Posterior vena cava (tissue), 2 donors: Measurements from ENCODE around the gene GLP1R. TPM values are rescaled to one million over a fixed set of nuclear protein-coding genes. Genes with fewer than 3 reads are reported as not detected.

ENCODE experiments used
- DNase-seq: peaks from one replicate; pipeline ENCODE4 v3.0.0-alpha.2; 2020; ENCODE audit warnings: low spot score
- intact Hi-C, 2 donors: fragments of 100-400 bp; cut with DNase I; formaldehyde crosslinking; loops; one replicate each; pipeline versions ENCODE4 v1.14.1 to v1.14.2; 2022 to 2023
- total RNA-seq, 2 donors: library from RNA; stranded (reverse); fragmentation: NEBNext Ultra II Directional; extraction: Animal tissue kit (Norgen Biotek cat#: 25700); gene quantifications; one replicate each; pipeline ENCODE4 v1.2.1, GENCODE V29; 2021
- donor health status: DM: yes; HTN: yes; CAD: no.
- donor health status: DM: yes; HTN: yes; CAD: no.

Gene GLP1R
- total RNA-seq, 2 donors from 2014 or later: not detected

GRCh38 chr6:39079197-39080125 lies 30.9 kb downstream of the GLP1R start:
- intact Hi-C loops: loop anchor here in 1 of 2 donors (1.0 kb wide), 1 partner anchor 38 kb away; no protein-coding TSS in a partner anchor
- DNase-seq: no peak

GRCh38 chr6:39080246-39080875 lies 31.8 kb downstream of the GLP1R start:
- no peak for DNase-seq
- intact Hi-C loops: loop anchor here in 1 of 2 donors (1.0 kb wide), 1 partner anchor 39 kb away; no protein-coding TSS in a partner anchor

GRCh38 chr6:39082310-39082709 lies 33.7 kb downstream of the GLP1R start:
- DNase-seq: no peak
- intact Hi-C loops: no loop called here

GRCh38 chr6:39083231-39083634 lies 34.7 kb downstream of the GLP1R start:
- no peak for DNase-seq
- intact Hi-C loops: no loop called here

GRCh38 chr6:39084506-39084905 lies 35.9 kb downstream of the GLP1R start:
- no peak for DNase-seq
- intact Hi-C loops: no loop called here

DNA sequence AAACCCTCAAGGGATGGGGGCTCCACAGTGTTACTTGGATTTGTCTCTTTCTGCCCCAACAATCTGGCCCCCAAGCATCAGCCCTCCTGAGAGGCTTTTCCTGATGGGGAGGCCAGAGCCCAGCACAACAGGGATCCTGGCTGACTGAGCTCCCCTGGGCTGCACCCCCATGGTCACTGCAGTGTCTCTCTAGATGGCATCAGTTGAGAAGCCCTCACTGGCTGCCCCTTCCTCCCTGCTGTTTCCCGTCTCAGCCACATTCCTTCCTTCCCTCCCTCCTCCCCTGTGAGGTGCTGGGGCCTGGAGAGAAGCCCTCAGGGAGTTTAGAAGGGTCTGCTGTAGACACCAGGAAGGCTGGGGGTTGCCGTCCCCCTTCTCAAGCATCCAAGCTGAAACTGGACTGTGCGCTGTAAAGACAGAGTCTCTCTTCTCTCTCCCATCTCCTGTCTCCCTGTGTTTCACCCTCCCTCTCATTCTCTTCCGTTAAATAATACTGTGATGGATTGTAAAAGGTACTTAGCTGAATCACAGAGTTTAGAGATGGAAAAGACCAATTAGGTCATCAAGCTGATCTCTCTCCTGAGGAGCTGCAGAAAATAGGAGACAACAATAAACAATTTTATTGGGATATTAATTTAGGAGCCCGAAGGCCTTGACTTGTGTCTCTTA lies 36.7 kb downstream of the GLP1R start:
- DNase-seq: no peak
- intact Hi-C loops: no loop called here

DNA sequence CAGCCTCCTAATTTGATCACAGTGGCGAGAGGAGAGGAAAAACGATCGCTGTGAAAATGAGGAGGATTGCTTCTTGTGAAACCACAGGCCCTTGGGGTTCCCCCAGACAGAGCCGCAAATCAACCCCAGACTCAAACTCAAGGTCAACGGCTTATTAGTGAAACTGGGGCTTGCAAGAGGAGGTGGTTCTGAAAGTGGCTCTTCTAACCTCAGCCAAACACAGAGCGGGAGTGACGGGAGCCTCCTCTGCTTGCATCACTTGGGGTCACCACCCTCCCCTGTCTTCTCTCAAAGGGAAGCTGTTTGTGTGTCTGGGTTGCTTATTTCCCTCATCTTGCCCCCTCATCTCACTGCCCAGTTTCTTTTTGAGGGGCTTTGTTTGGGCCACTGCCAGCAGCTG lies 37.7 kb downstream of the GLP1R start:
- intact Hi-C loops: no loop called here
- DNase-seq: no peak

- DNase-seq: no peak
- intact Hi-C loops: no loop called here
Observed at GRCh38 chr6:39086711-39087110, 38.1 kb downstream of the GLP1R start.

DNA sequence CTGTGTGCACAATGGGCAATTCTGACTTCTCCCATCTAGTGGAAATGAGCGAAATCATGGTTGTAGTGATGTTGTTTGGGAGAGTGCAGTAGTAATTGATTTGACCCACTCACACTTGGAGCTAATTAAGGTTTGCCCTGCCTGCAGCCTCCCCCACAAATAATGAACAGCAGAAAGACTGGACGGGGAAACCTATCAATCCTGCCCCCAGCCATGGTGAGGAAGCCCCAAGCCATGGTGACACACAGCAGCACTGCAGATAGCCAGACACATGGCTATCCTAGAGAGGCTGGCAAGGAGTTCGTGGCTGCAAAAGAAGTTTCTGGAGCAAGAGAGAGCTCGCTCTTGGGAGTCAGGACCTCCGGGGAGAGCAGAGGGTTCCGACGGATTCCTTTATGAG lies 38.6 kb downstream of the GLP1R start:
- DNase-seq: no peak
- intact Hi-C loops: no loop called here

DNA sequence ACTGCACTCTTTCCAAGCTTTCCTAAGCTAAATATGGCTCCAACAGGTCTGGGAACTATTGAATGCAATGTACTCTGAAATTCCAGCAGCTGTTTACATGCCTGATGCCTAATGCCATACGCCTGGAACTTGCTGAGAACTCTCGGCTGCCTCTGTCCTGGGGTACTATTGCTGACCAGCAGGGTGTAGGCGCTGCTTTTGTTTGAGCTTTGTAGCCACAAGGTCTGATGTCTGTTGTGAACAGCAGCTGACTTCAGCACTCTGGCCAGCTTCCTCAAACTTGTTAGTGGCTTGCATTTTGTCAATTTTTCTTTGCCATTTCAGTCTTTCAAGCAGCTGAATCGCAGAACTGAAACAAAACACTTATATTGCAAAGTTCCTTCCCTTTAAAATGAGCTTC lies 39.8 kb downstream of the GLP1R start:
- intact Hi-C loops: no loop called here
- no peak for DNase-seq

DNA sequence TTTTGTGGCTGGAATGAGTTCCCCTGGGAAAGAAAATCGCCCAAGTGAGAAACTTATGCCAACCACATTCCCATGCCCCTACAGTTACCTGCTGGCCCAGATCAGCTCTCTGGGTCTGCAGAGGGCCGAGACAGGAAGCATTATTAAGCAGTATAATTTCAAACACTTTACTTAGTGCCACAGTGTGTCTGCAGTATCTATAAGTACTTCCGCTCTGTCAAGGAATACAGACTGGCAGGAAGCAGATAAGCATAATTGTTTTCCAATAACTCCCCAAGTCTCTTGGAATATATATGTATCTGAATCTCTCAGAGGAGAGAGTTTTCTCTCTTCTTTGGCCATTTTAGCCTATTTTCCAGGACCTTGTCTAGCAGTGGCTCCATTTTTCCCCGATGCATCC lies 41.5 kb downstream of the GLP1R start:
- intact Hi-C loops: no loop called here
- DNase-seq: no peak

DNA sequence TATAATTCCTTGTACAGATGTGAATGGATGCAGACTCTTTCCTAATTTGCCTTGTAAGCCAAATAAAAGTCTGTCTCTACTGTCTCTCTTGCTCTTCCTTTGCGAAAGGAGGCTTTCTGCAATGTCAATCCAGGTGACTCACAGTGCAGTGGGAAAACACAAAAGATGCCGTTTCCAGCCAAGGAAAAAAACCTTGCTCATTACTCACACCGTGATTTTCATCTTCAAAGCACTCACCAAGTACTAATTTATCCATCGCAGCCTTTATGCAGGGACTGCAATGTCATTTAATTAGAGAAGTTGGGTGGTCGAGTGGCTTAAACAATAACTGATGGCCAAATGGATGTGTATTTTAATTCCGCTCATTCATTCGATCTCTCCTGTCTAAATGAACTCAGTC lies 42.6 kb downstream of the GLP1R start:
- intact Hi-C loops: no loop called here
- DNase-seq: no peak

- DNase-seq: no peak
- intact Hi-C loops: no loop called here
Observed at GRCh38 chr6:39092124-39092523, 43.5 kb downstream of the GLP1R start.

DNA sequence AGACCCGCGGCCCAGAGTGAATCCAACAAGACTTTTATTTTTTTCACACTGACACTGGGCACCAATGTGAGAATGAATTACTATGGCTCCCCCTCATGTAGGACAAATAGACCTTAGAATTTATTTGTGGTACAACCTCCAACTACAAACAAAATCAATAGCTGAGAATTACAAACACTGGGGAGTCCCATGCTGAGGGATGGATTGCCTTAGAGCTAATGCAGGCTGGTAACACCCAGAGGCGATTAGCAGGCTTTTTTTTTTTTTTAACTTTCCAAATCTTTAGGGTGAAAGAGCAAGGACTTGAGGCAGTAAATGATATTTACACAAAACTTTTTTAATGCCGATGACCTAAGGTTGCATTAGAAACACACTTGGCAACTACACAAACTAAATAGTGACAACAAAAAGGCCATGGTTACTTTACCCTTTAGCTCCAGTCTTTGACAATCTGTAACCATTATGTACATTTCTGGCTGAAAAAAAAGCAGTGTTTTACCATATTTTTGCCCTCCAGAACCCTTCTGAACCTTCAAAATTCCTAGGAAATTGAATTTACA lies 44.6 kb downstream of the GLP1R start:
- intact Hi-C loops: no loop called here
- DNase-seq: no peak

- DNase-seq: no peak
- intact Hi-C loops: no loop called here
Observed at GRCh38 chr6:39095578-39095977, 47.0 kb downstream of the GLP1R start.

- DNase-seq: no peak
- intact Hi-C loops: no loop called here
Observed at GRCh38 chr6:39100358-39100757, 51.8 kb downstream of the GLP1R start.

DNA sequence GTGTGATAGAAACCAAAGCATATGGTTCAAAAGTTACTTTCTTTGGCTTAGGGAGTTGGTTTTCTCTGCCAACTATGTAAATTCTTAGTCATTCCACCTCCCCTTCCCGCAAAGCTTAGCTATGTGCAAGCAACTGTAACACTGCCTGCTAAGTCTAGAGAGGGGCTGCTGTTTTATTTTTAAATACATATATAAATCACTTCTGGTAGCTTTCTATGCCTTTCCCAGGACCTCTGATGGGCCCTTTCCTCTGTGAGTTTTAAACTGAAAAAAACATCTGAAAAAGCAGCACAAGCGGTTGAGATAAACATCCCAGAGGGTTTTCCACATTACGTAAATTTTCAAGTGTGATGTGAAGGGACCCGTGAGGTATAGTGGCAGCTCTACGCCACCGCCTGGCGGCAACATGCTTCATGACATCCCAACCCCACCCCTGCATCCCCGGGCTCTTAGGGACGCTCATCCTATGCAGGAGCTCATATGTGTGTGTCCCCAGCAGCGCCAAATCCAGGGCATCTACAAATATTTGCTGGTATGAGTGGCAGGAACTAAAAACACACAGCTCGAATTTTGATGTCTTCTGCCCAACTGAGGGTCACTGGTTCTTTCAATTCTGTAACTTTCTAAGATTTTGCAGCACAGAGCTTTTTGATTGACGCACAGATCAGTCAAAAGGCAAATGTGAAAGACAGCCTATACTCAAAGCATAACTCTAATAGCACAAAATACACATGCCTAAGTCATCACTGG lies 53.7 kb downstream of the GLP1R start:
- intact Hi-C loops: no loop called here
- no peak for DNase-seq

DNA sequence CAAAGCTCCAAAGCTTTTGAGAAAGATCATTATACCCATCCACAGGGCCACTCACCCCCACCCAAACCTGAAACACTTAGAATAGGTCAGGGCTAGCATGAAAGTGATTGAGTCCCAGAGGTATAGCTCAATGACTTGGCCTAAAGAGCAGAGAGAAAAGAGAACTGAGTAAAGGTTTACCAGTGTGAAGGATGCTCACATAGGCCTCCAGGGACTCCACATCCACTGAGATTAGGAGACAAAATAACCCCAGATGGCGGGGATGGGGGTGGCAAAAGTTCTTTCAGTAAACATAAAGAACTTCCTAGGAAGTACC lies 54.2 kb downstream of the GLP1R start:
- intact Hi-C loops: no loop called here
- DNase-seq: no peak

DNA sequence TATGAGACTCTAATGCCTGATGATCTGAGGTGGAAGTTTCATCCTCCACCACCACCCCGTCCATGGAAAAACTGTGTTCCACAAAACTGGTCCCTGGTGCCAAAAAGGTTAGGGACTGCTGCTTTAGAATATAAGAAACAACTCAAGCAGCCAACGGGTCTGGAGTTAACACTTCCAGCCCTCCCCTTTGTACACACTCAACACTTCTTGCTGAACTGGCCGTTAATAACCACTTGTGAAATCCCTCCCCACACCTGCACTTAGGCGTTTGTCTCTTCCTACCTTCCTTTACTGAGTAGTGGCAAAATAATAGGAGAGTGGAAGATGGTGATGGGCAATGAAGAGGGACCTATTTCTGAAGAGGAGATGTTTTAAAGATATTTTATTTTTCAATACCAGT lies 55.9 kb downstream of the GLP1R start:
- no peak for DNase-seq

More for the DNA sequence above, 55.9 kb downstream of the GLP1R start:
- intact Hi-C loops: no loop called here
